ENCODE results near the gene SH3PXD2A.

The SH3PXD2A gene

DNA sequence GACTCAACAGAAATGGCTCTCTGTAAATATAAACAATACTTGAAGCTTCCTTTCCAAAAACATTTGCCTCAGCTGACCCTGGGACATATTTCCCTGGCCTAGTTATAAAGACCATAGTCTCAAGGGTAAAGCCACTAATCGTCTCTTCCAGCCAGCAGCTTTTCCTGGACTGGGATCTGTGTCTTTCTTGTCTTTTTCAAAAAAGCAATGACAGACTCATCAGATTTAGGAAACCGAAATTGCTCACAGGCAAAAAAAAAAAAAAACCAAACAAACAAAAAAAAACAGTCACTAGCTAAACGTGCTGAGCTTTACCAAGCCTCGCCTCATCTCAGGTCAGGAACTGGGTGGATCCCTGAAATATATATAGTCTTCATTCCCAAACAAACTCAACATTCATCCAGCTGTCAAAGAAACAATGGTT is 39.1 kb upstream of the SH3PXD2A start:
- DNase-seq (ENCODE audit: low spot score) = no peak
- H3K4me3 ChIP-seq = no peak overlapping the region
- TF ChIP-seq, protein P1, sequence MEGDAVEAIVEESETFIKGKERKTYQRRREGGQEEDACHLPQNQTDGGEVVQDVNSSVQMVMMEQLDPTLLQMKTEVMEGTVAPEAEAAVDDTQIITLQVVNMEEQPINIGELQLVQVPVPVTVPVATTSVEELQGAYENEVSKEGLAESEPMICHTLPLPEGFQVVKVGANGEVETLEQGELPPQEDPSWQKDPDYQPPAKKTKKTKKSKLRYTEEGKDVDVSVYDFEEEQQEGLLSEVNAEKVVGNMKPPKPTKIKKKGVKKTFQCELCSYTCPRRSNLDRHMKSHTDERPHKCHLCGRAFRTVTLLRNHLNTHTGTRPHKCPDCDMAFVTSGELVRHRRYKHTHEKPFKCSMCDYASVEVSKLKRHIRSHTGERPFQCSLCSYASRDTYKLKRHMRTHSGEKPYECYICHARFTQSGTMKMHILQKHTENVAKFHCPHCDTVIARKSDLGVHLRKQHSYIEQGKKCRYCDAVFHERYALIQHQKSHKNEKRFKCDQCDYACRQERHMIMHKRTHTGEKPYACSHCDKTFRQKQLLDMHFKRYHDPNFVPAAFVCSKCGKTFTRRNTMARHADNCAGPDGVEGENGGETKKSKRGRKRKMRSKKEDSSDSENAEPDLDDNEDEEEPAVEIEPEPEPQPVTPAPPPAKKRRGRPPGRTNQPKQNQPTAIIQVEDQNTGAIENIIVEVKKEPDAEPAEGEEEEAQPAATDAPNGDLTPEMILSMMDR (IDR thresholded peaks at IDR 0.05) = no peak
- H3K27ac ChIP-seq = peak overlapping the region in 1 of 2 donors; percentile 53

DNA sequence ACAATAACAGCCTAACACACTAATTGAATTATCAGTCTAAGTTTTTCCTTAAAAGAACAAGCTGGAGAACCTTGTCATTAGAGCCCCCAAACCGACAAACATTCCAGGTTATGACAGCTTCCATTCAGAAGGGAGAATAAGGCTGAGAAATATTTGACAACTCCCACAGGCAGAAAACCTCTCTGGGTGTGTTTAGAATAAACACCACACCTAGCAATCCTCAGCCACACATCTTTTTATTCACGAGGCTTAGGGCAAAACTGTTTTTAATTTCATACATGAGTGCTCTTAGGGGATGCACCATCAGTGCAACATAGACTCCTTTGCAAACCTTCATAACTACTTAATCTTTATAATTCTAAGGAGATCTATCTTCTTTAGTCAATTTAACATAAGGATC is 38.4 kb upstream of the SH3PXD2A start:
- Histone ChIP-seq H3K27ac (peak overlapping the region in 1 of 2 donors; percentile 53), H3K4me3 (no peak overlapping the region)
- TF ChIP-seq, protein P1 (IDR thresholded peaks at IDR 0.05) = no peak
- DNase-seq (ENCODE audit: low spot score) = no peak

DNA sequence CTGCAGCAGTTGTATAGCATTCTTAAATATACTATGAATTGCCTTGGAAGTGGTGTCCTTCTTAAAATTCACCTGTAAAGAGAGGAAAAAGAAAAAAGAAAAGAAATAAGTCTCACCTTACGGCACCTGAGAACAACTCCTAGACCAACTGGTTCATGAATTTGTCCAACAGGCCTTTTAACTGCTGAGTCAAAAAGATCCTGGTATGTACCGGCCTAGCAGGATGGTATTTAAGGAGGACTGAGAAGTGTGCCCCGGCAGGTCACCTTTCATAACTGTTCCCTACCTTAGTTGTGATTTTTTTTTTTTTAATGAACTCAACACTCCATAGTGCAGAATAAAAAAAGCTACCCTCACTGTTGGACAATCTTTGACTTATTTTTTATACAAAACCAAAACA is 36.8 kb upstream of the SH3PXD2A start:
- H3K4me3 ChIP-seq = no peak overlapping the region
- H3K27ac ChIP-seq = no peak overlapping the region
- TF ChIP-seq, protein P1 (IDR thresholded peaks at IDR 0.05) = no peak
- no peak for DNase-seq (ENCODE audit: low spot score)

DNA sequence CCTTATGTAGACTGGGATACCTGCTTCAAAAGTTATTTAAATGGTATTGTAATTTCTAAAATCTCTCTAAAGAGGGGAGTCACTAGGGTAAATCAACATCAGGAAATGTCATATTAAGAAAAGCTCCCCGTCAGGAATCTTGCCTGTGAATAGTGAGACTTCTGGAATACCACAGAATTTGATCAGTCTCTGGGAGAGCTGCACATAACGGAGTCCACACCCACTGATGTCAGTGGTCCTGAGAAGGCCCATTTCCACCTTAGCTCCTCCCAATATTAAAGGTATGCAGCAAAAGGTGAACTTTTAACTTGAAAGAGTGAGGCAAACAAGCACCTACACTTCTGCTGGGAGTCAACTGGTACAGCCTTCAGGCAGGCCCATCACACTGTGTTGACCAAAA is 35.3 kb upstream of the SH3PXD2A start:
- Histone ChIP-seq H3K4me3 (no peak overlapping the region), H3K27ac (peak overlapping the region in 1 of 2 donors; percentile 38)
- DNase-seq (ENCODE audit: low spot score) = no peak
- TF ChIP-seq, protein P1 (IDR thresholded peaks at IDR 0.05) = no peak

DNA sequence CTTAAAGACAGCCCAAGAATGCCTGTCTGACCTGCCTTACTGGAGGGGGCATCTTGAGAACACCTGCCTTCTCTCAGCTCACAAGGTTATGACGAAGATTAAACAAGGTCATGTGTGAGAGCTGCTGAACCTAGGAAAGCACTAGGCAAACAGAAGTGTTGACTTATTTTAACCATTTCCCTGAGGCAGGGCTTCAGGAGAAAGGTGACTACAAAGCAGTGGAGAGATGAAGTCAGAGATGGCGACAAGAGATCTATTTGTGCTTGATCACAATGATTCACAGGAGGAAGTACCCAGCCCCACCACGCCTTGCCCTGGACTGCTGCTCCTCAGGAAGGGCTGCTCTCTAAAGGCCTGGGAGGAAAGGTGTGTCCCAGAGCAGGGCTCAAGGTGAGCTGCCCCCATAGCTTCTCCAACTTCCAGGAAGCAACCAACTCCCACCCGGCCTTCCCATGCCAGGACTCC is 34.9 kb upstream of the SH3PXD2A start:
- TF ChIP-seq, protein P1 (IDR thresholded peaks at IDR 0.05) = no peak
- peak overlapping the region in 1 of 2 donors; percentile 38 for H3K27ac ChIP-seq
- DNase-seq (ENCODE audit: low spot score) = no peak
- no peak overlapping the region for H3K4me3 ChIP-seq

DNA sequence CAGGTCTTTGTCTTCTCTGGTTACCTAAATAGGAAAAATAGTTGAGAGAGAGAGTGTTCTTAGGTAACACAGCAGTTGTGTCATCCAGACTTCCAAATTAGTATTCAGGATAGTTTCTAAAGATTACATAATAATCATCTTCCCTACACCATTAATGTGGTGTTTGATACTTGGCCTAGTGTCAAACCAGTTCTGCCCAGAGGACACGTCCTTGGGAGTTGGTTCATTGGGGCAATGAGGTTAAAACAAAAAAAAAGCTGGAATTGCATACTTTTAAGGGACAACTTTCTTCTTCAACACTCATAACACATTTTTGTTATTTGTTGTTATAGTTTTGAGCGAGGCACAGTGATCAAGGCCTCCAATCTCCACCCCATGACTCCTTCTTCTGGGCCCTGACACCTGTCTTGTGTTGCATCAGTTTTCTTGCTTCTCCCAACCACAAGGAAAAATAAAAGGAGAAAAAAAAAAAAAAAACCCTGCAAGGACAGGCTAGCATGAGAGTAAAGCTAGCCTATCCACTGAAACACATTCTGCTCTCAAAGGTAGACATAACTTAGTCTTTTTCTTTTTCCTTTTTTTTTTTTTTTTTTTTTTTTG is 33.8 kb upstream of the SH3PXD2A start:
- H3K27ac ChIP-seq = peak overlapping the region in 1 of 2 donors; percentile 73
- DNase-seq (ENCODE audit: low spot score) = no peak
- TF ChIP-seq, protein P1 (IDR thresholded peaks at IDR 0.05) = no peak
- H3K4me3 ChIP-seq = no peak overlapping the region

DNA sequence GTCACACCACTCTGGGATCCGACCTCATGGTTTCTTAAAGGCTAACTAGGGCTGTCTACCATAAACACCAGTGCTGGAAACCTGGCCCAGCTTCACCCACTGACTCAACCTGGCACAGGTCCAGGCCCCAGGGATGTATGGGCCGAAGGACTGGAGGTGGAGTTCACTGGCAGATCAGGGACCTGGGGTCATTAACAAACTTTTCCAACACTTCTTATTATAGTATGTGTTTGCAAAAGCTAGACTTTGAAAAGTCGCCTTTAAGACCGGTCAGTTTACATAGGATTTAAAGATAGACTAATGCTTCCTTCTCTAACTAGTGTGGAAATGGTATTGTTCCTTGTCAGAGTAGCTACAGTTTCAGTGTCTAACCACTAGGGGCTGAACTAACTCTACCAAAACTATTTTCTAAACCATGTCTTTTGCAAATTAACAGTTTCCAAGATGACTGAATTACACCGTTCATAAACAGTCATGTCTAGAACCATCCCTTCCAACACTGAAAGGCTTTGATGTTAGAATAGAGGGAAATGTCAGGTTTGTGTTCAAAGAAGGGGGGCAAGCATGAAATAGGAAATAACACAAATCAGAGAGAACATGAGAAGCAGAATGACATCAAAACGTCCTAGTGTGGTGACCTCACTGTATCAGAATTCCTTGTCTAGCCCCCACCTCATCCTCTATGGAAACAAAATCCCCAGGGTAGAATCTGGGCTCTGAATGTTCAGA is 32.9 kb upstream of the SH3PXD2A start:
- DNase-seq (ENCODE audit: low spot score) = peak; percentile 82
- TF ChIP-seq, protein P1 (IDR thresholded peaks at IDR 0.05) = peak; percentile 67
- Histone ChIP-seq H3K27ac (peak overlapping the region; percentile 66 to 73), H3K4me3 (no peak overlapping the region)
